ENCODE measurements around the gene KIAA0513. TPM values are rescaled to one million over a fixed set of nuclear protein-coding genes. Genes with fewer than 3 reads are reported as not detected.

KIAA0513 gene
- total and polyA plus RNA-seq, 2 of the 13 experiments (the other 11 are each of a cell fraction or from before 2014, with no cell fraction given) = 1.8 TPM

GRCh38 chr16:85055493-85056210, 28.1 kb downstream of the KIAA0513 start (continued):
- TF ChIP-seq, protein P1, sequence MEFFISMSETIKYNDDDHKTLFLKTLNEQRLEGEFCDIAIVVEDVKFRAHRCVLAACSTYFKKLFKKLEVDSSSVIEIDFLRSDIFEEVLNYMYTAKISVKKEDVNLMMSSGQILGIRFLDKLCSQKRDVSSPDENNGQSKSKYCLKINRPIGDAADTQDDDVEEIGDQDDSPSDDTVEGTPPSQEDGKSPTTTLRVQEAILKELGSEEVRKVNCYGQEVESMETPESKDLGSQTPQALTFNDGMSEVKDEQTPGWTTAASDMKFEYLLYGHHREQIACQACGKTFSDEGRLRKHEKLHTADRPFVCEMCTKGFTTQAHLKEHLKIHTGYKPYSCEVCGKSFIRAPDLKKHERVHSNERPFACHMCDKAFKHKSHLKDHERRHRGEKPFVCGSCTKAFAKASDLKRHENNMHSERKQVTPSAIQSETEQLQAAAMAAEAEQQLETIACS (CRISPR knock-in tag; IDR thresholded peaks at IDR 0.05) = no peak
- TF ChIP-seq ZNF724P (CRISPR knock-in tag; IDR thresholded peaks at IDR 0.05; ENCODE audit: borderline replicate concordance) (0 out of 2 replicates have a peak, but pooled peaks have one; percentile 3), ZNF143 (CRISPR knock-in tag; IDR thresholded peaks at IDR 0.05) (0 out of 2 replicates have a peak, but pooled peaks have one; percentile 31), KAT2B (IDR thresholded peaks at IDR 0.05; ENCODE audit: borderline replicate concordance, low read depth, low read length) (no peak), NFE2L1 (CRISPR knock-in tag; IDR thresholded peaks at IDR 0.05; ENCODE audit: borderline replicate concordance) (peak; percentile 69; the same call in 1 of the 2 replicates), CSRNP1 (CRISPR knock-in tag; IDR thresholded peaks at IDR 0.05) (peak; percentile 72; the same call in 1 of the 2 replicates), MXI1 (IDR thresholded peaks at IDR 0.05; ENCODE audit: borderline replicate concordance, low read depth, low read length) (no peak), ZNF446 (CRISPR knock-in tag; IDR thresholded peaks at IDR 0.05) (no peak; the same call in 1 of the 2 replicates), MXD4 (CRISPR knock-in tag; IDR thresholded peaks at IDR 0.05) (no peak), ZNF331 (CRISPR knock-in tag; IDR thresholded peaks at IDR 0.05) (no peak; the same call in 1 of the 2 replicates)
- TF ChIP-seq, protein P2, sequence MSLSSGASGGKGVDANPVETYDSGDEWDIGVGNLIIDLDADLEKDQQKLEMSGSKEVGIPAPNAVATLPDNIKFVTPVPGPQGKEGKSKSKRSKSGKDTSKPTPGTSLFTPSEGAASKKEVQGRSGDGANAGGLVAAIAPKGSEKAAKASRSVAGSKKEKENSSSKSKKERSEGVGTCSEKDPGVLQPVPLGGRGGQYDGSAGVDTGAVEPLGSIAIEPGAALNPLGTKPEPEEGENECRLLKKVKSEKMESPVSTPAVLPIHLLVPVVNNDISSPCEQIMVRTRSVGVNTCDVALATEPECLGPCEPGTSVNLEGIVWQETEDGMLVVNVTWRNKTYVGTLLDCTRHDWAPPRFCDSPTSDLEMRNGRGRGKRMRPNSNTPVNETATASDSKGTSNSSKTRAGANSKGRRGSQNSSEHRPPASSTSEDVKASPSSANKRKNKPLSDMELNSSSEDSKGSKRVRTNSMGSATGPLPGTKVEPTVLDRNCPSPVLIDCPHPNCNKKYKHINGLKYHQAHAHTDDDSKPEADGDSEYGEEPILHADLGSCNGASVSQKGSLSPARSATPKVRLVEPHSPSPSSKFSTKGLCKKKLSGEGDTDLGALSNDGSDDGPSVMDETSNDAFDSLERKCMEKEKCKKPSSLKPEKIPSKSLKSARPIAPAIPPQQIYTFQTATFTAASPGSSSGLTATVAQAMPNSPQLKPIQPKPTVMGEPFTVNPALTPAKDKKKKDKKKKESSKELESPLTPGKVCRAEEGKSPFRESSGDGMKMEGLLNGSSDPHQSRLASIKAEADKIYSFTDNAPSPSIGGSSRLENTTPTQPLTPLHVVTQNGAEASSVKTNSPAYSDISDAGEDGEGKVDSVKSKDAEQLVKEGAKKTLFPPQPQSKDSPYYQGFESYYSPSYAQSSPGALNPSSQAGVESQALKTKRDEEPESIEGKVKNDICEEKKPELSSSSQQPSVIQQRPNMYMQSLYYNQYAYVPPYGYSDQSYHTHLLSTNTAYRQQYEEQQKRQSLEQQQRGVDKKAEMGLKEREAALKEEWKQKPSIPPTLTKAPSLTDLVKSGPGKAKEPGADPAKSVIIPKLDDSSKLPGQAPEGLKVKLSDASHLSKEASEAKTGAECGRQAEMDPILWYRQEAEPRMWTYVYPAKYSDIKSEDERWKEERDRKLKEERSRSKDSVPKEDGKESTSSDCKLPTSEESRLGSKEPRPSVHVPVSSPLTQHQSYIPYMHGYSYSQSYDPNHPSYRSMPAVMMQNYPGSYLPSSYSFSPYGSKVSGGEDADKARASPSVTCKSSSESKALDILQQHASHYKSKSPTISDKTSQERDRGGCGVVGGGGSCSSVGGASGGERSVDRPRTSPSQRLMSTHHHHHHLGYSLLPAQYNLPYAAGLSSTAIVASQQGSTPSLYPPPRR (CRISPR knock-in tag; IDR thresholded peaks at IDR 0.05; ENCODE audit: borderline replicate concordance) = peak; percentile 57; the same call in 1 of the 2 replicates
- TF ChIP-seq, protein P3, sequence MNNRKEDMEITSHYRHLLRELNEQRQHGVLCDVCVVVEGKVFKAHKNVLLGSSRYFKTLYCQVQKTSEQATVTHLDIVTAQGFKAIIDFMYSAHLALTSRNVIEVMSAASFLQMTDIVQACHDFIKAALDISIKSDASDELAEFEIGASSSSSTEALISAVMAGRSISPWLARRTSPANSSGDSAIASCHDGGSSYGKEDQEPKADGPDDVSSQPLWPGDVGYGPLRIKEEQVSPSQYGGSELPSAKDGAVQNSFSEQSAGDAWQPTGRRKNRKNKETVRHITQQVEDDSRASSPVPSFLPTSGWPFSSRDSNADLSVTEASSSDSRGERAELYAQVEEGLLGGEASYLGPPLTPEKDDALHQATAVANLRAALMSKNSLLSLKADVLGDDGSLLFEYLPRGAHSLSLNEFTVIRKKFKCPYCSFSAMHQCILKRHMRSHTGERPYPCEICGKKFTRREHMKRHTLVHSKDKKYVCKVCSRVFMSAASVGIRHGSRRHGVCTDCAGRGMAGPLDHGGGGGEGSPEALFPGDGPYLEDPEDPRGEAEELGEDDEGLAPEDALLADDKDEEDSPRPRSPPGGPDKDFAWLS (CRISPR knock-in tag; IDR thresholded peaks at IDR 0.05; ENCODE audit: borderline replicate concordance) = no peak
- TF ChIP-seq, protein P4, sequence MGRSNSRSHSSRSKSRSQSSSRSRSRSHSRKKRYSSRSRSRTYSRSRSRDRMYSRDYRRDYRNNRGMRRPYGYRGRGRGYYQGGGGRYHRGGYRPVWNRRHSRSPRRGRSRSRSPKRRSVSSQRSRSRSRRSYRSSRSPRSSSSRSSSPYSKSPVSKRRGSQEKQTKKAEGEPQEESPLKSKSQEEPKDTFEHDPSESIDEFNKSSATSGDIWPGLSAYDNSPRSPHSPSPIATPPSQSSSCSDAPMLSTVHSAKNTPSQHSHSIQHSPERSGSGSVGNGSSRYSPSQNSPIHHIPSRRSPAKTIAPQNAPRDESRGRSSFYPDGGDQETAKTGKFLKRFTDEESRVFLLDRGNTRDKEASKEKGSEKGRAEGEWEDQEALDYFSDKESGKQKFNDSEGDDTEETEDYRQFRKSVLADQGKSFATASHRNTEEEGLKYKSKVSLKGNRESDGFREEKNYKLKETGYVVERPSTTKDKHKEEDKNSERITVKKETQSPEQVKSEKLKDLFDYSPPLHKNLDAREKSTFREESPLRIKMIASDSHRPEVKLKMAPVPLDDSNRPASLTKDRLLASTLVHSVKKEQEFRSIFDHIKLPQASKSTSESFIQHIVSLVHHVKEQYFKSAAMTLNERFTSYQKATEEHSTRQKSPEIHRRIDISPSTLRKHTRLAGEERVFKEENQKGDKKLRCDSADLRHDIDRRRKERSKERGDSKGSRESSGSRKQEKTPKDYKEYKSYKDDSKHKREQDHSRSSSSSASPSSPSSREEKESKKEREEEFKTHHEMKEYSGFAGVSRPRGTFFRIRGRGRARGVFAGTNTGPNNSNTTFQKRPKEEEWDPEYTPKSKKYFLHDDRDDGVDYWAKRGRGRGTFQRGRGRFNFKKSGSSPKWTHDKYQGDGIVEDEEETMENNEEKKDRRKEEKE (IDR thresholded peaks at IDR 0.05) = no peak

Measured in HepG2 (cell line).